HEK293 (cell line): ENCODE results near the gene VWA3B.

Experiments
- SALL2 ChIP-seq: fragments of 450-650 bp; formaldehyde crosslinking; IDR thresholded peaks from 2 replicates; pipeline ENCODE4 v1.5.0; 2017; ENCODE audit warnings: missing biosample characterization, mild to moderate bottlenecking, missing genetic modification characterization, borderline replicate concordance
- ZFP41 ChIP-seq: fragments of 450-650 bp; formaldehyde crosslinking; IDR thresholded peaks from 2 replicates; pipeline ENCODE4 v1.5.1; 2016; ENCODE audit warnings: missing biosample characterization, missing genetic modification characterization, borderline replicate concordance
- ZNF76 ChIP-seq: fragments of 450-650 bp; formaldehyde crosslinking; IDR thresholded peaks from 2 replicates; pipeline ENCODE4; 2016; ENCODE audit warnings: low read depth, missing biosample characterization, missing genetic modification characterization, borderline replicate concordance

DNA sequence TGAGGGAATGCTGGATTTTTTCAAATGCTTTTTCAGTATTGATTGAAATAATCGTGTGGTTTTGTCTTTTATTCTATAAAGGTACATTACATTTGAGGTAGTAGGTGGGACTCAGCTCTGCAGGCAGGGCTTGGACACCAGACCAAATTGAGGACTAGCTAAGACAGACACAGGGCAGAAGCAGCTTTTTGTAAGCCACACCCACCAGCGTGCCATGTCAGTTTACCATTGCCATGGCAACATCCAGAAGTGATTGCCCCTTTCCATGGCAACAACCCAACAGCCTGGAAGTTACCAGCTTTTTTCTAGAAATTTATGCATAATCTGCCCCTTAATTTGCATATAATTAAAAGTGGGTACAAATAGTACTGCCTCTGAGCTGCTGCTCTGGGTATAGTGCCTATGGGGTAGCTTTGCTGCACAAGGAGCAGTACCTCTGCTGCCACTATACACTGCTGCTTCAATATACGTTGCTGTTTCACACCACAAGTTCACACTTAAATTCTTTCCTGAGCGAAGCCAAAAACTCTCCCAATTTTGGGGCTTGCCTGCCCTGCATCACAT is 23.6 kb upstream of the VWA3B start:
- no peak for TF ChIP-seq ZNF76 (tag by site-specific recombination)
- no peak for TF ChIP-seq SALL2 (tag by site-specific recombination)
- TF ChIP-seq ZFP41 (tag by site-specific recombination), result no peak
